ENCODE data around the gene CLSTN3.

GRCh38 chr12:7131502-7131866, 1.3 kb downstream of the CLSTN3 start:
- TF ChIP-seq CTCF (IDR thresholded peaks at IDR 0.05), result no peak
- no peak for TF ChIP-seq POLR2A (IDR thresholded peaks at IDR 0.05)
